SK-N-MC (cell line): ENCODE results near the gene PAX5.

Experiments used
- EZH2 ChIP-seq: fragments of 200-600 bp; sonication (generic); IDR thresholded peaks from one replicate; pipeline ENCODE4 v1.6.1; 2017; ENCODE audit warnings: antibody characterized with exemption
- FOXP2 ChIP-seq: optimal IDR thresholded peaks from 2 replicates; pipeline ENCODE3; 2011; ENCODE audit warnings: mild to moderate bottlenecking, moderate library complexity; ENCODE audit not compliant: insufficient read depth; ENCODE audit errors: extremely low read length, control extremely low read depth
- POLR2AphosphoS5 ChIP-seq: IDR thresholded peaks from 2 replicates; pipeline ENCODE4 v1.6.1; 2012; ENCODE audit warnings: mild to moderate bottlenecking, low read depth, low read length, borderline replicate concordance

DNA sequence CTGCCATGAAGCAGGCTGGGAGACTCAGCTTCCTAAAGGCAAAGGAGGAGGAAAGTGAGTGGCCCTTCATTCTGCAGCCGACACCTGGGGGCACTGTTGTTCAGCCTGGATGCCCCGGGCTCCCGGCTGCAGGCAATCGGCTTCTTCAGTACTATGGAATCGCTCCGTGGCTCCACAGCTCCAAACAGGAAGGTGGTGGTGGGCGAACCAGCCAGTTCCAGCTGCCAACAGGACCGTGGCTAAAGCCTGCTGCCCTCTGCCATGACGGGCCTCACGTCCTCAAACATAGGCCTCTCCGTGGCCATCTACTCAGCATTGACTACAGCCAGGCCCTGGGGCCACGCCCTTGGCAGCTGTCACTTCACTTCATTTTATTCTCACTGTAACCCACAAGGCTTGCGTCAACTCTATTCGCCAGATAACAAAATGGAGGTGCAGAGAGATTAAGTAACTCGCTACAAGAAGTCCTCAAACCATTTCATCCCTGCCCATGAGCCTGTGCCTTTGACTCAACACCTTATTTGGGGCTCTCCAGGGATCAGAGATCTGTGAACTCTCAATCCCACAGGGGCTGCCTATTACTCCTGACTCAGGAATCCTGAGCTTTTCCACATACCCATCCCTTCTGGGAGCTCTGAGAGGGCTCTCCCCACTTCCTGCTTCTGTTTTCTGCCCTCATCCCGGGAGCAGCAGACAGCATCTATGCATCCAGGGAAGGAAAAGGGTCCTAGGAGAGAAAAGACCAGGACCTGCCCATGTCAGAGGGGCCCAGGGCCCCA, 38.0 kb downstream of the PAX5 start:
- TF ChIP-seq EZH2: no peak
- no peak for TF ChIP-seq POLR2AphosphoS5
- TF ChIP-seq FOXP2: peak; percentile 57
